Measurements from ENCODE around the gene IL1RAP.

The IL1RAP gene

GRCh38 chr3:190614226-190615059 lies 100.6 kb downstream of the IL1RAP start:
- TF ChIP-seq EP300 (IDR thresholded peaks at IDR 0.05; ENCODE audit: borderline replicate concordance) (no peak), TEAD4 (IDR thresholded peaks at IDR 0.05) (no peak), MAX (IDR thresholded peaks at IDR 0.05) (no peak), RAD21 (IDR thresholded peaks at IDR 0.05; ENCODE audit: low read depth) (no peak), CREB1 (IDR thresholded peaks at IDR 0.05; ENCODE audit: low read depth) (no peak), USF1 (IDR thresholded peaks at IDR 0.05) (no peak), EGR1 (IDR thresholded peaks at IDR 0.05) (no peak), NFIC (IDR thresholded peaks at IDR 0.05) (no peak), CEBPB (IDR thresholded peaks at IDR 0.05) (no peak), ZBTB7A (IDR thresholded peaks at IDR 0.05; ENCODE audit: low read depth) (no peak), TAF1 (IDR thresholded peaks at IDR 0.05; ENCODE audit: low read depth) (no peak), TCF12 (IDR thresholded peaks at IDR 0.05; ENCODE audit: low read depth) (no peak), YY1 (IDR thresholded peaks at IDR 0.05; ENCODE audit: low read depth) (no peak), REST (IDR thresholded peaks at IDR 0.05; ENCODE audit: low read depth) (no peak)

DNA sequence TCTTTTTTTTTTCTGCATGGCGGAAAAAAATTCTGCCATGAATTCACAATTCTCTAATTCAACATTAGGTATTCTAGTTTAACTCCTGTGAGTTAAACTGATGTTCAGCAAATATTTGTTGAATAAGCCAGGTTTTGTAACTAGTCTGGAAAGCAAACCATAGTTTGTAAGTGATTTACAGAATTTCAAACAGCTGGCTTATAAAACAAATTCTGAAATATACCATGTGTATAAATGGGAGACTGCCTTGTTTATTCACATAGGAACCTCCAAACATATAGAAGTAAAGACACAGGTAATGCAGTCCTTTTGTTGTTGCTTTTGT lies 101.1 kb downstream of the IL1RAP start:
- TF ChIP-seq MAX (IDR thresholded peaks at IDR 0.05) (no peak), EP300 (IDR thresholded peaks at IDR 0.05; ENCODE audit: borderline replicate concordance) (no peak), EGR1 (IDR thresholded peaks at IDR 0.05) (no peak), YY1 (IDR thresholded peaks at IDR 0.05; ENCODE audit: low read depth) (no peak), CEBPB (IDR thresholded peaks at IDR 0.05) (no peak), CREB1 (IDR thresholded peaks at IDR 0.05; ENCODE audit: low read depth) (no peak), ZBTB7A (IDR thresholded peaks at IDR 0.05; ENCODE audit: low read depth) (no peak), FOXM1 (IDR thresholded peaks at IDR 0.05; ENCODE audit: borderline replicate concordance, low read depth) (no peak), TCF12 (IDR thresholded peaks at IDR 0.05; ENCODE audit: low read depth) (no peak), NFIC (IDR thresholded peaks at IDR 0.05) (no peak), USF1 (IDR thresholded peaks at IDR 0.05) (no peak), REST (IDR thresholded peaks at IDR 0.05; ENCODE audit: low read depth) (no peak), TEAD4 (IDR thresholded peaks at IDR 0.05) (no peak), TAF1 (IDR thresholded peaks at IDR 0.05; ENCODE audit: low read depth) (no peak), RAD21 (IDR thresholded peaks at IDR 0.05; ENCODE audit: low read depth) (no peak)

- TF ChIP-seq REST (IDR thresholded peaks at IDR 0.05; ENCODE audit: low read depth): no peak
- TF ChIP-seq MAX (IDR thresholded peaks at IDR 0.05): no peak
- TF ChIP-seq CREB1 (IDR thresholded peaks at IDR 0.05; ENCODE audit: low read depth): no peak
- no peak for TF ChIP-seq FOXM1 (IDR thresholded peaks at IDR 0.05; ENCODE audit: borderline replicate concordance, low read depth)
- TF ChIP-seq TCF12 (IDR thresholded peaks at IDR 0.05; ENCODE audit: low read depth): no peak
These were observed 101.7 kb downstream of the IL1RAP start for GRCh38 chr3:190615607-190616006.

DNA sequence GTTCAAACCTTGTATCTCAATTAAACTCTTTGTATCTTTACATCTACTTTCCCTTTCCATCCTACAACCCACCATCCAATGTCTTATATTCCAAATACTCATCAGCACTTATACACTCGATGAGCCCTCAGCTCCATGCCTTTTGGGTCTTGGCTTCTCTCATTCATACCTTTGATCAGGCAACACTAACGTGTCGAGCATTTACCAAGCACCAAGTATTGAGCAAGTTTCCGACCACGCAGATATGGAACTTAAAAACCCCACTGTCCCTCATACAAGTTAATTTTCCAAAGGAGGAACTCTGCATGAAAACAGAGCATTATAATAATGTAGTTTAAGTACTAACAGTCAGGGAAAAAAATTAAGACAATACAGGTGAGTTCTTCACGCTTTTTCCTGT lies 102.8 kb downstream of the IL1RAP start:
- TF ChIP-seq CEBPB (IDR thresholded peaks at IDR 0.05): no peak
- TF ChIP-seq ZBTB7A (IDR thresholded peaks at IDR 0.05; ENCODE audit: low read depth): no peak
- TF ChIP-seq EP300 (IDR thresholded peaks at IDR 0.05; ENCODE audit: borderline replicate concordance): no peak
- TF ChIP-seq MAX (IDR thresholded peaks at IDR 0.05): no peak
- no peak for TF ChIP-seq USF1 (IDR thresholded peaks at IDR 0.05)
- no peak for TF ChIP-seq TCF12 (IDR thresholded peaks at IDR 0.05; ENCODE audit: low read depth)
- no peak for TF ChIP-seq YY1 (IDR thresholded peaks at IDR 0.05; ENCODE audit: low read depth)
- TF ChIP-seq NFIC (IDR thresholded peaks at IDR 0.05): no peak
- TF ChIP-seq FOXM1 (IDR thresholded peaks at IDR 0.05; ENCODE audit: borderline replicate concordance, low read depth): no peak
- TF ChIP-seq EGR1 (IDR thresholded peaks at IDR 0.05): no peak

All from Ishikawa (cell line).